A549 (cell line): ENCODE data around the gene AFF1. TPM values are rescaled to one million over a fixed set of nuclear protein-coding genes. Genes with fewer than 3 reads are reported as not detected.
"Not testable (repeated sequence)": the region's sequence is repeated elsewhere in the genome, so short reads cannot be mapped to it uniquely, and the experiment has no call there.

Experiments used
- ATAC-seq, 2 experiments: fragments of 200-7000 bp in 1 of 2; fragments of >200 bp in 1 of 2; cut with Nextera tagmentation in 1 of 2; cut with Tn5 transposase in 1 of 2; 3 replicates each; pipeline versions ENCODE4 v1.8.0 to v1.9.1; 2018 to 2020; ENCODE audit warnings: mild to moderate bottlenecking in 1 of 2, moderate library complexity in 1 of 2
- CTCF ChIA-PET: fragments of 300-600 bp; sonication (Branson Sonifier 250); formaldehyde crosslinking; extraction: SDS; loops from one replicate; lab custom pipeline; 2021; ENCODE audit warnings: antibody characterized with exemption, inconsistent platforms; lab: Yijun Ruan, JAX
- POLR2A ChIA-PET: fragments of 350-600 bp; formaldehyde crosslinking; extraction: SDS; loops from one replicate; lab custom pipeline; 2021; ENCODE audit warnings: antibody characterized with exemption, inconsistent platforms; lab: Yijun Ruan, JAX
- DNase-seq, 2 experiments: peaks; one replicate each; pipeline versions ENCODE4 v3.0.0 to v3.0.0-alpha.2; 2011 to 2016; ENCODE audit warnings: low read depth in 1 of 2, low spot score in 1 of 2
- FAIRE-seq: peaks from 2 replicates; lab custom pipeline; 2011; peaks lifted over from hg19 to GRCh38; lab: Jason Lieb, UNC
- H3K27ac ChIP-seq, 2 experiments: fragments of >200 bp; sonication (Bioruptor Twin); formaldehyde crosslinking; 3 replicates each; pipeline ENCODE4 v1.5.1; 2016 to 2017
- H3K4me1 ChIP-seq: fragments of >200 bp; sonication (Bioruptor Twin); formaldehyde crosslinking; 3 replicates; pipeline ENCODE4 v1.6.1; 2016
- H3K4me2 ChIP-seq: fragments of >200 bp; sonication (Bioruptor Twin); formaldehyde crosslinking; 3 replicates; pipeline ENCODE4 v1.6.1; 2016
- H3K4me3 ChIP-seq: fragments of >200 bp; sonication (Bioruptor Twin); formaldehyde crosslinking; 3 replicates; pipeline ENCODE4 v1.5.1; 2016
- H3K9me3 ChIP-seq: fragments of >200 bp; sonication (Bioruptor Twin); formaldehyde crosslinking; 3 replicates; pipeline ENCODE4 v1.6.1; 2016
- BHLHE40 ChIP-seq: IDR thresholded peaks from 2 replicates; pipeline ENCODE4 v1.6.1; 2012; ENCODE audit warnings: low read depth, low read length, inconsistent platforms
- CBX8 ChIP-seq: fragments of 200-600 bp; sonication (generic); IDR thresholded peaks from 2 replicates; pipeline ENCODE4 v1.6.1; 2016
- CEBPB ChIP-seq, 2 experiments: fragments of >200 bp in 1 of 2; sonication (Bioruptor Twin) in 1 of 2; formaldehyde crosslinking in 1 of 2; IDR thresholded peaks; 2 replicates each; pipeline ENCODE4 v1.6.1; 2012 to 2016
- EHMT2 ChIP-seq: fragments of 200-600 bp; sonication (generic); IDR thresholded peaks from 2 replicates; pipeline ENCODE4 v1.6.1; 2016; ENCODE audit warnings: antibody characterized with exemption, low read depth, mild to moderate bottlenecking, moderate library complexity
- FOSL2 ChIP-seq, 2 experiments: fragments of 450-650 bp in 1 of 2; fragments of >200 bp in 1 of 2; sonication (Bioruptor Twin) in 1 of 2; formaldehyde crosslinking; IDR thresholded peaks; 2 replicates each; pipeline versions ENCODE4 v1.5.0 to v1.6.1; 2016 to 2020; ENCODE audit warnings: mild to moderate bottlenecking in 1 of 2, moderate library complexity in 1 of 2
- FOXS1 ChIP-seq: fragments of 250-450 bp; sonication (Bioruptor Pico); IDR thresholded peaks from 2 replicates; pipeline ENCODE4 v1.5.0; 2020; ENCODE audit warnings: mild to moderate bottlenecking, moderate library complexity
- GATA3 ChIP-seq: IDR thresholded peaks from 2 replicates; pipeline ENCODE4 v1.6.1; 2012; ENCODE audit warnings: borderline replicate concordance
- HEYL ChIP-seq: fragments of 250-450 bp; sonication (Bioruptor Pico); IDR thresholded peaks from 2 replicates; pipeline ENCODE4 v1.8.0; 2021; ENCODE audit warnings: mild to moderate bottlenecking, moderate library complexity
- JUNB ChIP-seq: fragments of >200 bp; sonication (Bioruptor Twin); formaldehyde crosslinking; IDR thresholded peaks from 2 replicates; pipeline ENCODE4 v1.6.1; 2016
- MYC ChIP-seq: IDR thresholded peaks from 2 replicates; pipeline ENCODE4 v1.6.1; 2012; ENCODE audit warnings: mild to moderate bottlenecking, inconsistent platforms, low read length, improper control_type of control experiment, borderline replicate concordance
- NFE2L2 ChIP-seq: fragments of 150-350 bp; conservative IDR thresholded peaks from 2 replicates; pipeline ENCODE4 v1.6.1; 2014; ENCODE audit warnings: low read length
- NPAS2 ChIP-seq: fragments of 250-450 bp; sonication (Bioruptor Pico); IDR thresholded peaks from 2 replicates; pipeline ENCODE4 v1.8.0; 2022; ENCODE audit warnings: mild to moderate bottlenecking, moderate library complexity, borderline replicate concordance
- PHF8 ChIP-seq: fragments of 200-600 bp; sonication (generic); IDR thresholded peaks from 2 replicates; pipeline ENCODE4 v1.6.1; 2016; ENCODE audit warnings: low read depth, mild to moderate bottlenecking, antibody characterized with exemption, moderate library complexity, borderline replicate concordance
- POLR2AphosphoS2 ChIP-seq: conservative IDR thresholded peaks from 2 replicates; pipeline ENCODE4 v1.6.1; 2012; ENCODE audit warnings: low read length, improper control_type of control experiment, inconsistent platforms
- RARB ChIP-seq: fragments of 250-450 bp; sonication (Bioruptor Pico); IDR thresholded peaks from 2 replicates; pipeline ENCODE4 v1.8.0; 2021; ENCODE audit warnings: mild to moderate bottlenecking, moderate library complexity
- RFX5 ChIP-seq: fragments of 450-650 bp; IDR thresholded peaks from 2 replicates; pipeline ENCODE4 v1.7.1; 2014; ENCODE audit warnings: antibody characterized with exemption, mild to moderate bottlenecking, moderate library complexity
- RNF2 ChIP-seq: fragments of 200-600 bp; sonication (generic); IDR thresholded peaks from 2 replicates; pipeline ENCODE4 v1.6.1; 2016; ENCODE audit warnings: low read depth, mild to moderate bottlenecking, antibody characterized with exemption, moderate library complexity, borderline replicate concordance
- SREBF2 ChIP-seq: fragments of 450-650 bp; IDR thresholded peaks from 2 replicates; pipeline ENCODE4 v1.6.1; 2014; ENCODE audit warnings: mild to moderate bottlenecking, moderate library complexity
- TFCP2L1 ChIP-seq: fragments of 250-450 bp; sonication (Bioruptor Pico); IDR thresholded peaks from 2 replicates; pipeline ENCODE4 v1.5.0; 2021; ENCODE audit warnings: mild to moderate bottlenecking
- ZNF302 ChIP-seq: fragments of 250-450 bp; sonication (Bioruptor Pico); IDR thresholded peaks from 2 replicates; pipeline ENCODE4 v1.9.0; 2021; ENCODE audit warnings: inconsistent platforms, mild to moderate bottlenecking, moderate library complexity
- WGBS: methylation state at CpG from one replicate; pipeline ENCODE4 v1.1.6; 2017; ENCODE audit errors: missing lambda C conversion rate; 5-methylcytosine and 5-hydroxymethylcytosine counted together
- polyA plus RNA-seq, 4 experiments: library from polyadenylated mRNA; depleted of rRNA in 3 of 4; stranded (reverse); fragments of >200 nt; fragmentation: RNase III in 1 of 4; extraction: RNeasy Plus Mini Kit Qiagen cat#74134 plus additional on column Dnase treatment in 1 of 4; gene quantifications; 2 replicates in 3 of 4; 3 replicates in 1 of 4; pipeline ENCODE4 v1.2.3, GENCODE V29; 2011 to 2017
- TF ChIP-seq, protein P1 (sequence below): IDR thresholded peaks from 2 replicates; pipeline ENCODE4 v1.6.1; 2012; ENCODE audit warnings: low read depth, borderline replicate concordance
- TF ChIP-seq, protein P2 (sequence below): fragments of 450-650 bp; IDR thresholded peaks from 2 replicates; pipeline ENCODE4 v1.6.1; 2014; ENCODE audit warnings: antibody characterized with exemption
- TF ChIP-seq, protein P3 (sequence below): fragments of >200 bp; sonication (Bioruptor Twin); formaldehyde crosslinking; IDR thresholded peaks from 3 replicates; pipeline ENCODE4 v1.5.1; 2016
- TF ChIP-seq, protein P4 (sequence below): fragments of >200 bp; sonication (Bioruptor Twin); formaldehyde crosslinking; IDR thresholded peaks from 3 replicates; pipeline ENCODE4 v1.6.1; 2016

Gene AFF1
- polyA plus RNA-seq, 2 of the 4 experiments (the other 2 are of a cell fraction), result 13.7 to 15.4 TPM

- POLR2A ChIA-PET, result no interaction called here
- no peak for TF ChIP-seq GATA3
- TF ChIP-seq MYC, result no peak
- TF ChIP-seq POLR2AphosphoS2, result no peak
- no peak for TF ChIP-seq PHF8
- TF ChIP-seq RFX5, result no peak
- TF ChIP-seq, protein P1, sequence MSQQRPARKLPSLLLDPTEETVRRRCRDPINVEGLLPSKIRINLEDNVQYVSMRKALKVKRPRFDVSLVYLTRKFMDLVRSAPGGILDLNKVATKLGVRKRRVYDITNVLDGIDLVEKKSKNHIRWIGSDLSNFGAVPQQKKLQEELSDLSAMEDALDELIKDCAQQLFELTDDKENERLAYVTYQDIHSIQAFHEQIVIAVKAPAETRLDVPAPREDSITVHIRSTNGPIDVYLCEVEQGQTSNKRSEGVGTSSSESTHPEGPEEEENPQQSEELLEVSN, result no peak
- TF ChIP-seq RNF2, result no peak
- no peak for TF ChIP-seq JUNB
- no peak for TF ChIP-seq CEBPB (IDR thresholded peaks at IDR 0.05)
- no peak for TF ChIP-seq CBX8
- TF ChIP-seq FOSL2 (IDR thresholded peaks at IDR 0.05), result no peak
- no peak for TF ChIP-seq FOSL2 (CRISPR knock-in tag; IDR thresholded peaks at IDR 0.05)
- TF ChIP-seq RARB (CRISPR knock-in tag), result no peak
- no peak for TF ChIP-seq NFE2L2
- no peak for TF ChIP-seq TFCP2L1 (CRISPR knock-in tag)
- TF ChIP-seq NPAS2 (CRISPR knock-in tag), result no peak
- no peak for TF ChIP-seq HEYL (CRISPR knock-in tag)
- DNase-seq (no peak), ATAC-seq (no peak), FAIRE-seq (no peak)
- no peaks in the 10 kb centered on the region for H3K9me3 ChIP-seq
- H3K27ac ChIP-seq, result no peak overlapping the region
- H3K4me3 ChIP-seq, result no peak overlapping the region
- CTCF ChIA-PET, result interaction anchor here (3.2 kb wide), 1 partner anchor 58 kb away, joined by 10 read pairs; no protein-coding TSS in a partner anchor
- peaks cover 29% of the 10 kb centered on the region for H3K4me1 ChIP-seq
- WGBS, result 94% methylated on average over 2 of the region's 2 CpGs
- no peak overlapping the region for H3K4me2 ChIP-seq
Measured at GRCh38 chr4:86980230-86980629, 45.4 kb downstream of the AFF1 start.

DNA sequence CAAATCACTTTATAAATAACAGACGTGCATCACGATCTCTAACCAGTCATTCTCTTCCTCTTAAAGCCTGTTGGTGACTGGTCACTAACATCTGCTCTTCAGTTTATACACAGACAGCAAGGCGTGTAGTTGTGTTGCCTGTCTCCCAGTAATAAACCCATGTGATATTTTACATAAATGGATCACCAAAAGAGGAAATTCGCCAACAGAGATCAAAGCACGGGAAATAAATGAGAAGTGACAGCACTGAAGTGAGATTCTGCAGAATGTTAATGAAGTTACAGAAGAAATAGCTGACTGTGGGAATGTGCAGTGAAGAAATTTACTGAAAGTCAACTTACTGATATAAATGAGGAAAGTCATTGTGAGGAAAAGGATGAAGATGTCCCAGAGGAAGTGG lies 47.0 kb downstream of the AFF1 start:
- TF ChIP-seq BHLHE40, result no peak
- Histone ChIP-seq H3K4me2 (no peak overlapping the region), H3K9me3 (no peaks in the 10 kb centered on the region), H3K27ac (no peak overlapping the region), H3K4me3 (no peak overlapping the region), H3K4me1 (peaks cover 24% of the 10 kb centered on the region)
- 96% methylated on average over 5 of the region's 5 CpGs for WGBS
- CTCF ChIA-PET, result interaction anchor here (0.8 to 3.2 kb wide), 3 partner anchors 18 to 112 kb away, joined by 3 to 10 read pairs (median 3); no protein-coding TSS in a partner anchor
- POLR2A ChIA-PET, result no interaction called here
- FAIRE-seq (no peak), DNase-seq (no peak), ATAC-seq (no peak)

GRCh38 chr4:86985852-86986251 lies 51.0 kb downstream of the AFF1 start:
- H3K9me3 ChIP-seq, H3K4me1 ChIP-seq, H3K4me2 ChIP-seq, DNase-seq, POLR2A ChIA-PET, H3K27ac ChIP-seq, H3K4me3 ChIP-seq, CTCF ChIA-PET, ATAC-seq, FAIRE-seq: not testable (repeated sequence)
- 83% methylated on average over 5 of the region's 5 CpGs for WGBS

DNA sequence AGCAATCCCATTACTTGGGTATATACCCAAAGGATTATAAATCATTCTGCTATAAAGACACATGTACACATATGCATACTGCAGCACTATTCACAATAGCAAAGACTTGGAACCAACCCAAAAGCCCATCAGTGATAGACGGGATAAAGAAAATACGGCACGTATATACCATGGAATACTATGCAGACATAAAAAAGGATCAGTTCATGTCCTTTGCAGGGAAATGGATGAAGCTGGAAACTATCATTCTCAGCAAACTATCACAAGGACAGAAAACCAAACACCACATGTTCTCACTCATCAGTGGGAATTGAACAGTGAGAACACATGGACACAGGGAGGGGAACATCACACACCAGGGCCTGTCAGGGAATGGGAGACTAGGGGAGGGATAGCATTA lies 54.8 kb downstream of the AFF1 start:
- H3K9me3 ChIP-seq, ATAC-seq, FAIRE-seq, H3K27ac ChIP-seq, H3K4me3 ChIP-seq, CTCF ChIA-PET, H3K4me2 ChIP-seq, POLR2A ChIA-PET, H3K4me1 ChIP-seq, DNase-seq: not testable (repeated sequence)
- 95% methylated on average over 3 of the region's 3 CpGs for WGBS

DNA sequence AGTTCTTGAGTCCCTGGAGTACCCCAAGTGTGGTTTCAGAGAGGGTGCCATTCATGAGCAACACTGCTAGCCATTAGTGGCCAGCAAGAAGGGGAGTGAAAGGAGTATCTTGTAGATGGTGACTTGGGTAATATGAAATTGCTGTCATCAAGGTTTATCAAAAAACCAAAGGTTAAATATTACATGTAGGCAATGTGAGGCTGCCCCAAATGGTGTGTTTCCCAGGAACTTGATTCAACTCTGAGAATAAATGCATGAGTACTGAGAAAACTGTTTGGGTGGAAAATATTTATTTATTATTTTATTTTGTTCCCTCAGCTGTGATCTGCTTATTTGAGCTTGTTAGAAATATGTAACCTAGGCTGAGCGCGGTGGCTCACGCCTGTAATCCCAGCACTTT lies 55.7 kb downstream of the AFF1 start:
- 97% methylated on average over 3 of the region's 3 CpGs for WGBS
- Histone ChIP-seq H3K27ac (no peak overlapping the region), H3K4me3 (no peak overlapping the region), H3K4me1 (no peaks in the 10 kb centered on the region), H3K4me2 (no peak overlapping the region), H3K9me3 (no peaks in the 10 kb centered on the region)
- FAIRE-seq, result no peak
- CTCF ChIA-PET, result no interaction called here
- TF ChIP-seq, protein P2, sequence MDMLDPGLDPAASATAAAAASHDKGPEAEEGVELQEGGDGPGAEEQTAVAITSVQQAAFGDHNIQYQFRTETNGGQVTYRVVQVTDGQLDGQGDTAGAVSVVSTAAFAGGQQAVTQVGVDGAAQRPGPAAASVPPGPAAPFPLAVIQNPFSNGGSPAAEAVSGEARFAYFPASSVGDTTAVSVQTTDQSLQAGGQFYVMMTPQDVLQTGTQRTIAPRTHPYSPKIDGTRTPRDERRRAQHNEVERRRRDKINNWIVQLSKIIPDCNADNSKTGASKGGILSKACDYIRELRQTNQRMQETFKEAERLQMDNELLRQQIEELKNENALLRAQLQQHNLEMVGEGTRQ, result no peak
- TF ChIP-seq FOXS1 (CRISPR knock-in tag) (no peak), ZNF302 (CRISPR knock-in tag) (no peak), SREBF2 (no peak), NFE2L2 (no peak), EHMT2 (no peak)
- TF ChIP-seq, protein P3, sequence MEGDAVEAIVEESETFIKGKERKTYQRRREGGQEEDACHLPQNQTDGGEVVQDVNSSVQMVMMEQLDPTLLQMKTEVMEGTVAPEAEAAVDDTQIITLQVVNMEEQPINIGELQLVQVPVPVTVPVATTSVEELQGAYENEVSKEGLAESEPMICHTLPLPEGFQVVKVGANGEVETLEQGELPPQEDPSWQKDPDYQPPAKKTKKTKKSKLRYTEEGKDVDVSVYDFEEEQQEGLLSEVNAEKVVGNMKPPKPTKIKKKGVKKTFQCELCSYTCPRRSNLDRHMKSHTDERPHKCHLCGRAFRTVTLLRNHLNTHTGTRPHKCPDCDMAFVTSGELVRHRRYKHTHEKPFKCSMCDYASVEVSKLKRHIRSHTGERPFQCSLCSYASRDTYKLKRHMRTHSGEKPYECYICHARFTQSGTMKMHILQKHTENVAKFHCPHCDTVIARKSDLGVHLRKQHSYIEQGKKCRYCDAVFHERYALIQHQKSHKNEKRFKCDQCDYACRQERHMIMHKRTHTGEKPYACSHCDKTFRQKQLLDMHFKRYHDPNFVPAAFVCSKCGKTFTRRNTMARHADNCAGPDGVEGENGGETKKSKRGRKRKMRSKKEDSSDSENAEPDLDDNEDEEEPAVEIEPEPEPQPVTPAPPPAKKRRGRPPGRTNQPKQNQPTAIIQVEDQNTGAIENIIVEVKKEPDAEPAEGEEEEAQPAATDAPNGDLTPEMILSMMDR, result no peak
- TF ChIP-seq, protein P4, sequence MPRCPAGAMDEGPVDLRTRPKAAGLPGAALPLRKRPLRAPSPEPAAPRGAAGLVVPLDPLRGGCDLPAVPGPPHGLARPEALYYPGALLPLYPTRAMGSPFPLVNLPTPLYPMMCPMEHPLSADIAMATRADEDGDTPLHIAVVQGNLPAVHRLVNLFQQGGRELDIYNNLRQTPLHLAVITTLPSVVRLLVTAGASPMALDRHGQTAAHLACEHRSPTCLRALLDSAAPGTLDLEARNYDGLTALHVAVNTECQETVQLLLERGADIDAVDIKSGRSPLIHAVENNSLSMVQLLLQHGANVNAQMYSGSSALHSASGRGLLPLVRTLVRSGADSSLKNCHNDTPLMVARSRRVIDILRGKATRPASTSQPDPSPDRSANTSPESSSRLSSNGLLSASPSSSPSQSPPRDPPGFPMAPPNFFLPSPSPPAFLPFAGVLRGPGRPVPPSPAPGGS, result no peak
- POLR2A ChIA-PET, result no interaction called here
- no peak for DNase-seq
- no peak for ATAC-seq
